Endothelial cell of umbilical vein (primary cell): Measurements from ENCODE around the gene NFATC2. TPM values are rescaled to one million over a fixed set of nuclear protein-coding genes. Genes with fewer than 3 reads are reported as not detected.

Source experiments
- BruUV-seq: library from RNA; stranded (reverse); fragments of 400-500 nt; replicated peaks from 2 replicates; lab custom pipeline; 2021; lab: Mats Ljungman, UMichigan
- CTCF ChIA-PET: fragments of 300-600, 350-600 bp; sonication (Branson Sonifier 250); formaldehyde crosslinking; loops from one replicate; lab custom pipeline; 2021; ENCODE audit warnings: antibody characterized with exemption, inconsistent platforms; lab: Charles Lee
- POLR2A ChIA-PET: fragments of 300-600, 350-600 bp; sonication (Branson Sonifier 250); formaldehyde crosslinking; loops from one replicate; lab custom pipeline; 2021; ENCODE audit warnings: antibody characterized with exemption, inconsistent platforms; lab: Charles Lee
- DNase-seq: peaks from one replicate; pipeline ENCODE4 v3.0.0-alpha.2; 2011; ENCODE audit warnings: low read depth, low spot score
- FAIRE-seq: peaks from 2 replicates; lab custom pipeline; 2011; peaks lifted over from hg19 to GRCh38; lab: Jason Lieb, UNC
- H2AFZ ChIP-seq: 2 replicates; pipeline ENCODE4 v1.6.0; 2012; ENCODE audit warnings: low read depth, low read length, control low read depth, inconsistent platforms
- H3K27ac ChIP-seq: 2 replicates; pipeline ENCODE4 v1.5.1; 2011; ENCODE audit warnings: low read depth, mild to moderate bottlenecking, control low read depth, low read length, moderate library complexity; ENCODE audit not compliant: insufficient read depth
- H3K27me3 ChIP-seq, 2 experiments: 2 replicates each; pipeline versions ENCODE4 v1.6.0 to v1.6.1; 2011; ENCODE audit warnings: low read length in 2 of 2, mixed read lengths in 1 of 2; ENCODE audit not compliant: control insufficient read depth in 2 of 2, insufficient read depth in 2 of 2
- H3K36me3 ChIP-seq, 2 experiments: 2 replicates in 1 of 2; 3 replicates in 1 of 2; pipeline ENCODE4 v1.5.1; 2011; ENCODE audit warnings: low read length in 2 of 2, mild to moderate bottlenecking in 1 of 2, moderate library complexity in 1 of 2; ENCODE audit not compliant: control insufficient read depth in 2 of 2, insufficient read depth in 2 of 2; ENCODE audit errors: extremely low read depth in 1 of 2
- H3K4me1 ChIP-seq: 3 replicates; pipeline ENCODE4 v1.5.1; 2011; ENCODE audit warnings: mild to moderate bottlenecking, low read length; ENCODE audit not compliant: control insufficient read depth, insufficient read depth; ENCODE audit errors: extremely low read depth
- H3K4me2 ChIP-seq: 2 replicates; pipeline ENCODE4 v1.6.1; 2011; ENCODE audit warnings: low read length, control low read depth, mixed read lengths; ENCODE audit not compliant: insufficient read depth
- H3K4me3 ChIP-seq, 3 experiments: fragments of 200-600 bp in 1 of 3; sonication (generic), shearing (Covaris generic) in 1 of 3; replicated peaks in 1 of 3; 2 replicates each; pipeline ENCODE4 v1.5.1; 2011 to 2016; ENCODE audit warnings: control low read depth in 3 of 3, low read length in 3 of 3, mild to moderate bottlenecking in 2 of 3, inconsistent platforms in 1 of 3, low read depth in 1 of 3, moderate library complexity in 1 of 3; ENCODE audit not compliant: insufficient read depth in 1 of 3
- H3K79me2 ChIP-seq: 2 replicates; pipeline ENCODE4 v1.6.0; 2012; ENCODE audit warnings: low read length, inconsistent platforms; ENCODE audit not compliant: control insufficient read depth, insufficient read depth
- H3K9ac ChIP-seq: replicated peaks from 2 replicates; pipeline ENCODE3; 2011; ENCODE audit warnings: low read length, control low read depth; ENCODE audit not compliant: insufficient read depth; ENCODE audit errors: extremely low read depth
- H3K9me1 ChIP-seq: replicated peaks from 3 replicates; pipeline ENCODE4 v1.6.0; 2011; ENCODE audit warnings: mild to moderate bottlenecking, low read length; ENCODE audit not compliant: control insufficient read depth, insufficient read depth; ENCODE audit errors: extremely low read depth
- H3K9me3 ChIP-seq: replicated peaks from 2 replicates; pipeline ENCODE4 v1.5.1; 2012; ENCODE audit warnings: low read length, inconsistent platforms; ENCODE audit not compliant: control insufficient read depth, insufficient read depth
- H4K20me1 ChIP-seq: replicated peaks from 2 replicates; pipeline ENCODE3; 2011; ENCODE audit warnings: mild to moderate bottlenecking, low read length; ENCODE audit not compliant: control insufficient read depth, insufficient read depth; ENCODE audit errors: extremely low read depth
- CTCF ChIP-seq, 2 donors: IDR thresholded peaks; 1 replicate in 1 of 2; 2 replicates in 1 of 2; pipeline ENCODE4 v1.5.1; 2011; ENCODE audit warnings: low read length in 2 of 2, mild to moderate bottlenecking in 2 of 2, moderate library complexity in 2 of 2, control low read depth in 1 of 2, inconsistent platforms in 1 of 2, low read depth in 1 of 2; ENCODE audit not compliant: insufficient read depth in 1 of 2; ENCODE audit errors: extremely low read depth in 1 of 2
- FOS ChIP-seq: IDR thresholded peaks from 2 replicates; pipeline ENCODE4 v1.6.1; 2011; ENCODE audit warnings: mild to moderate bottlenecking, low read length, moderate library complexity, borderline replicate concordance; ENCODE audit not compliant: insufficient read depth
- JUN ChIP-seq: IDR thresholded peaks from 2 replicates; pipeline ENCODE4 v1.6.1; 2011; ENCODE audit warnings: borderline replicate concordance, low read depth; ENCODE audit not compliant: insufficient read length, insufficient read depth
- MYC ChIP-seq: IDR thresholded peaks from one replicate; pipeline ENCODE4 v1.6.1; 2011; ENCODE audit warnings: mild to moderate bottlenecking, low read depth, low read length
- POLR2A ChIP-seq: IDR thresholded peaks from 2 replicates; pipeline ENCODE4 v1.6.1; 2012; ENCODE audit warnings: low read depth, mild to moderate bottlenecking, control low read depth, low read length
- dilution Hi-C: fragments of 300-500 bp; cut with MboI; formaldehyde crosslinking; loops from one replicate; pipeline ENCODE4 v1.15.0; 2019; ENCODE audit warnings: low sequenced_read_pairs; ENCODE audit not compliant: extremely low pct_ligation_motif_present
- intact Hi-C: fragments of 100-400 bp; cut with micrococcal nuclease; formaldehyde crosslinking; loops from one replicate; pipeline ENCODE4 v1.10.0; 2022
- polyA plus RNA-seq, 4 experiments: library from polyadenylated mRNA; depleted of rRNA in 3 of 4; stranded (reverse) in 3 of 4; unstranded in 1 of 4; fragments of >200 nt; gene quantifications; 2 replicates each; pipeline versions ENCODE4 v1.2.1 to v1.2.3, GENCODE V29; 2011 to 2012; ENCODE audit warnings: missing spikeins in 1 of 4
- total RNA-seq: library from RNA; stranded (reverse); gene quantifications from 2 replicates; pipeline ENCODE4 v1.2.3, GENCODE V29; 2021

The NFATC2 gene
- total and polyA plus RNA-seq, 2 donors (not counting 3 experiments of a cell fraction or from before 2014, with no cell fraction given), result 3.1 to 13.0 TPM

DNA sequence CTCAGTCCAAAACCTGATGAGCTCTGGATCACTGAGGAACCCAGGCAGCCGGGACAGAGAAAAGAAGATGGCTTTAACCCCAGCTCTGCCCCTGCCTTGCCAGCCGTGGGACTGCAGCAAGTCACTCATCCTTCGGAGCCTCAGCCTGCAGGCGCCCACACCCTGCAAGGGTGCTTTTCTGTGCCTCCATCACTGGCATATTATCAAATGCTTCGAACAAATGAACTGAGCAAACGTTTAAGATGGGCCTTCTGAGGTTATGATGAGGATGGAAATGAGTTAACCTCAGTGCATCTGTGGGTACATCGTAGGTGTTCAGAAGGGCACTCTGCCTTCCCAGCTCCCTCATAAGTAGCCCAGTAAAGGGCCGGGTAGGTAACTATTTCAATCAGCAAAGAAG is 79.0 kb downstream of the NFATC2 start:
- no TSS peak for BruUV-seq
- ChIA-PET POLR2A (no interaction called here), CTCF (interaction anchor here (0.9 kb wide), 1 partner anchor 23 kb away, joined by 3 read pairs; no protein-coding TSS in a partner anchor)
- intact Hi-C loops (loop anchor here (10.0 kb wide), 1 partner anchor 489 kb away; no protein-coding TSS in a partner anchor), dilution Hi-C loops (no loop called here)
- Histone ChIP-seq H4K20me1 (no peaks in the 10 kb centered on the region), H3K4me2 (no peak overlapping the region), H3K4me1 (peaks cover 2% of the 10 kb centered on the region), H3K9ac (no peak overlapping the region), H3K4me3 (no peak overlapping the region), H3K9me3 (no peaks in the 10 kb centered on the region), H2AFZ (no peak overlapping the region), H3K79me2 (no peaks in the 10 kb centered on the region), H3K27ac (no peak overlapping the region), H3K27me3 (no peaks in the 10 kb centered on the region), H3K36me3 (peaks cover 0 to 3% of the 10 kb centered on the region in 2 experiments), H3K9me1 (no peaks in the 10 kb centered on the region)
- DNase-seq, result no peak
- FAIRE-seq, result no peak
- TF ChIP-seq JUN (no peak), CTCF (IDR thresholded peaks at IDR 0.05; ENCODE audit: extremely low read depth in 1 of 2, insufficient read depth in 1 of 2, low read depth in 1 of 2, low read length in 2 of 2) (no peak), FOS (no peak), MYC (no peak), POLR2A (no peak)
